CD4-positive, alpha-beta memory T cell (primary cell): Measurements from ENCODE around the gene ACTN1. TPM values are rescaled to one million over a fixed set of nuclear protein-coding genes. Genes with fewer than 3 reads are reported as not detected.

Source experiments
- CTCF ChIA-PET: fragments of 350-600 bp; sonication (Branson Sonifier 250); formaldehyde crosslinking; loops from one replicate; lab custom pipeline; 2021; ENCODE audit warnings: inconsistent platforms; ENCODE audit not compliant: partially characterized antibody; lab: Charles Lee
- POLR2A ChIA-PET: fragments of 350-600 bp; sonication (Branson Sonifier 250); formaldehyde crosslinking; loops from one replicate; lab custom pipeline; 2021; ENCODE audit not compliant: partially characterized antibody; lab: Charles Lee
- DNase-seq, 5 donors: peaks; one replicate each; pipeline versions ENCODE4 v3.0.0 to v3.0.0-alpha.2; 2020 to 2022; ENCODE audit warnings: mixed read lengths in 1 of 5
- H3K27ac ChIP-seq: one replicate; pipeline ENCODE4 v1.7.0; 2013; ENCODE audit warnings: low read depth, low read length
- H3K27me3 ChIP-seq: 2 replicates; pipeline ENCODE4 v1.7.0; 2013; ENCODE audit warnings: mild to moderate bottlenecking, low read length, moderate library complexity; ENCODE audit not compliant: insufficient read depth
- H3K36me3 ChIP-seq: 2 replicates; pipeline ENCODE4 v1.7.0; 2013; ENCODE audit warnings: mild to moderate bottlenecking, low read length, moderate library complexity; ENCODE audit not compliant: insufficient read depth
- H3K4me1 ChIP-seq: 2 replicates; pipeline ENCODE4 v1.7.0; 2013; ENCODE audit warnings: mild to moderate bottlenecking, low read length, moderate library complexity; ENCODE audit not compliant: insufficient read depth
- H3K4me3 ChIP-seq, 2 donors: one replicate each; pipeline ENCODE4 v1.7.0; 2013; ENCODE audit warnings: low read length in 2 of 2, mild to moderate bottlenecking in 1 of 2
- H3K9me3 ChIP-seq, 2 donors: one replicate each; pipeline ENCODE4 v1.7.0; 2013; ENCODE audit warnings: low read length in 2 of 2, control low read depth in 1 of 2; ENCODE audit not compliant: control insufficient read depth in 1 of 2
- H3K27ac Mint-ChIP-seq, 7 donors: one replicate each; pipeline ENCODE4 v1.8.0; 2020 to 2021; ENCODE audit warnings: mixed read lengths in 7 of 7, mild to moderate bottlenecking in 6 of 7, inconsistent platforms in 3 of 7, moderate library complexity in 3 of 7
- H3K27me3 Mint-ChIP-seq, 2 donors: one replicate each; pipeline ENCODE4 v1.8.0; 2020 to 2021; ENCODE audit warnings: mixed read lengths in 2 of 2
- H3K36me3 Mint-ChIP-seq, 2 donors: one replicate each; pipeline ENCODE4 v1.8.0; 2020 to 2021; ENCODE audit warnings: mixed read lengths in 2 of 2, inconsistent platforms in 1 of 2, mild to moderate bottlenecking in 1 of 2
- H3K4me1 Mint-ChIP-seq, 4 donors: one replicate each; pipeline ENCODE4 v1.8.0; 2020 to 2021; ENCODE audit warnings: mixed read lengths in 4 of 4, mild to moderate bottlenecking in 1 of 4
- H3K4me3 Mint-ChIP-seq, 8 donors: one replicate each; pipeline ENCODE4 v1.8.0; 2020 to 2021; ENCODE audit warnings: mixed read lengths in 8 of 8, mild to moderate bottlenecking in 7 of 8, moderate library complexity in 6 of 8, inconsistent platforms in 3 of 8
- H3K9me3 Mint-ChIP-seq, 8 donors: one replicate each; pipeline ENCODE4 v1.8.0; 2020 to 2021; ENCODE audit warnings: mixed read lengths in 8 of 8, mild to moderate bottlenecking in 5 of 8, inconsistent platforms in 3 of 8, moderate library complexity in 1 of 8
- intact Hi-C: fragments of 100-400 bp; cut with micrococcal nuclease; formaldehyde crosslinking; loops from one replicate; pipeline ENCODE4 v1.15.1; 2023
- polyA plus RNA-seq, 2 donors: library from polyadenylated mRNA; unstranded; fragments of 300-500 nt; fragmentation: Illumina TruSeq; gene quantifications; one replicate each; pipeline ENCODE4 v1.2.3, GENCODE V29; 2021
- total RNA-seq, 2 experiments: library from RNA; stranded (reverse); gene quantifications; one replicate each; pipeline ENCODE4 v1.2.3, GENCODE V29; 2021

The ACTN1 gene
- total and polyA plus RNA-seq, 4 experiments from 2014 or later: 33.6 to 75.1 (median 67.0) TPM

- DNase-seq: no peak
- H3K4me1 Mint-ChIP-seq: peaks cover 16 to 46% (median 30%) of the 10 kb centered on the region in 4 donors
- peak overlapping the region in 1 of 7 donors; percentile 57 for H3K27ac Mint-ChIP-seq
- Histone ChIP-seq H3K27ac (no peak overlapping the region), H3K27me3 (no peaks in the 10 kb centered on the region), H3K36me3 (no peaks in the 10 kb centered on the region), H3K4me3 (no peak overlapping the region), H3K4me1 (peaks cover 39% of the 10 kb centered on the region), H3K9me3 (no peaks in the 10 kb centered on the region)
- no peaks in the 10 kb centered on the region for H3K9me3 Mint-ChIP-seq
- POLR2A ChIA-PET: interaction anchor here (26.7 kb wide), 1 partner anchor 36 kb away, joined by 1973 read pairs; the partner anchor contains the start of gene ZFP36L1
- no peak overlapping the region for H3K4me3 Mint-ChIP-seq
- CTCF ChIA-PET: interaction anchor here (0.9 to 20.9 kb wide), 15 partner anchors 8 to 891 kb away, joined by 3 to 428 read pairs (median 5); no protein-coding TSS in a partner anchor
- H3K36me3 Mint-ChIP-seq: no peaks in the 10 kb centered on the region
- intact Hi-C loops: loop anchor here (5.0 kb wide), 1 partner anchor 1007 kb away; the partner anchor contains the start of genes RAD51B and ZFYVE26
- H3K27me3 Mint-ChIP-seq: no peaks in the 10 kb centered on the region
Observed at GRCh38 chr14:68824517-68825347, 154.4 kb downstream of the ACTN1 start.

GRCh38 chr14:68824207-68824516 lies 154.9 kb downstream of the ACTN1 start:
- intact Hi-C loops: loop anchor here (5.0 kb wide), 1 partner anchor 1007 kb away; the partner anchor contains the start of genes RAD51B and ZFYVE26
- Histone ChIP-seq H3K4me3 (no peak overlapping the region), H3K27me3 (no peaks in the 10 kb centered on the region), H3K9me3 (no peaks in the 10 kb centered on the region), H3K4me1 (peaks cover 44% of the 10 kb centered on the region), H3K36me3 (no peaks in the 10 kb centered on the region), H3K27ac (no peak overlapping the region)
- CTCF ChIA-PET: interaction anchor here (1.1 to 20.9 kb wide), 5 partner anchors 18 to 890 kb away, joined by 3 to 428 read pairs (median 25); no protein-coding TSS in a partner anchor
- Mint-ChIP-seq H3K9me3 (no peaks in the 10 kb centered on the region), H3K27me3 (no peaks in the 10 kb centered on the region), H3K4me3 (no peak overlapping the region), H3K4me1 (peaks cover 21 to 52% (median 35%) of the 10 kb centered on the region in 4 donors), H3K27ac (peak overlapping the region in 1 of 7 donors; percentile 47), H3K36me3 (no peaks in the 10 kb centered on the region)
- no peak for DNase-seq
- POLR2A ChIA-PET: interaction anchor here (26.7 kb wide), 1 partner anchor 36 kb away, joined by 1973 read pairs; the partner anchor contains the start of gene ZFP36L1

Other genes with a start within 250 kb of the ACTN1 start
- gene ZFP36L1, start 186.2 kb downstream of the ACTN1 start, total RNA-seq: 100 to 1,000 TPM; 227 to 242 TPM
- 100 to 1,000 TPM in 1 of 2 donors, 10 to 100 TPM in 1; 60.3 to 127 TPM for gene ZFP36L1, start 186.2 kb downstream of the ACTN1 start, polyA plus RNA-seq
- gene DCAF5, start 173.8 kb upstream of the ACTN1 start, total RNA-seq: 10 to 100 TPM; 69.3 to 75.7 TPM
- gene DCAF5, start 173.8 kb upstream of the ACTN1 start, polyA plus RNA-seq: 10 to 100 TPM; 54.4 to 73.4 TPM
- gene EXD2, start 212.2 kb upstream of the ACTN1 start, total RNA-seq: 10 to 100 TPM; 14.3 to 15.7 TPM
- 1 to 10 TPM; 4.6 to 8.9 TPM for gene EXD2, start 212.2 kb upstream of the ACTN1 start, polyA plus RNA-seq